GM21619 (cell line): Measurements from ENCODE around the gene SPINT1.

ENCODE experiments used
- ATAC-seq: cut with Tn5 transposase; IDR thresholded peaks from one replicate; pipeline ENCODE4 v1.9.1; 2021; ENCODE audit not compliant: unreplicated experiment

The SPINT1 gene, protein sequence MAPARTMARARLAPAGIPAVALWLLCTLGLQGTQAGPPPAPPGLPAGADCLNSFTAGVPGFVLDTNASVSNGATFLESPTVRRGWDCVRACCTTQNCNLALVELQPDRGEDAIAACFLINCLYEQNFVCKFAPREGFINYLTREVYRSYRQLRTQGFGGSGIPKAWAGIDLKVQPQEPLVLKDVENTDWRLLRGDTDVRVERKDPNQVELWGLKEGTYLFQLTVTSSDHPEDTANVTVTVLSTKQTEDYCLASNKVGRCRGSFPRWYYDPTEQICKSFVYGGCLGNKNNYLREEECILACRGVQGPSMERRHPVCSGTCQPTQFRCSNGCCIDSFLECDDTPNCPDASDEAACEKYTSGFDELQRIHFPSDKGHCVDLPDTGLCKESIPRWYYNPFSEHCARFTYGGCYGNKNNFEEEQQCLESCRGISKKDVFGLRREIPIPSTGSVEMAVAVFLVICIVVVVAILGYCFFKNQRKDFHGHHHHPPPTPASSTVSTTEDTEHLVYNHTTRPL

DNA sequence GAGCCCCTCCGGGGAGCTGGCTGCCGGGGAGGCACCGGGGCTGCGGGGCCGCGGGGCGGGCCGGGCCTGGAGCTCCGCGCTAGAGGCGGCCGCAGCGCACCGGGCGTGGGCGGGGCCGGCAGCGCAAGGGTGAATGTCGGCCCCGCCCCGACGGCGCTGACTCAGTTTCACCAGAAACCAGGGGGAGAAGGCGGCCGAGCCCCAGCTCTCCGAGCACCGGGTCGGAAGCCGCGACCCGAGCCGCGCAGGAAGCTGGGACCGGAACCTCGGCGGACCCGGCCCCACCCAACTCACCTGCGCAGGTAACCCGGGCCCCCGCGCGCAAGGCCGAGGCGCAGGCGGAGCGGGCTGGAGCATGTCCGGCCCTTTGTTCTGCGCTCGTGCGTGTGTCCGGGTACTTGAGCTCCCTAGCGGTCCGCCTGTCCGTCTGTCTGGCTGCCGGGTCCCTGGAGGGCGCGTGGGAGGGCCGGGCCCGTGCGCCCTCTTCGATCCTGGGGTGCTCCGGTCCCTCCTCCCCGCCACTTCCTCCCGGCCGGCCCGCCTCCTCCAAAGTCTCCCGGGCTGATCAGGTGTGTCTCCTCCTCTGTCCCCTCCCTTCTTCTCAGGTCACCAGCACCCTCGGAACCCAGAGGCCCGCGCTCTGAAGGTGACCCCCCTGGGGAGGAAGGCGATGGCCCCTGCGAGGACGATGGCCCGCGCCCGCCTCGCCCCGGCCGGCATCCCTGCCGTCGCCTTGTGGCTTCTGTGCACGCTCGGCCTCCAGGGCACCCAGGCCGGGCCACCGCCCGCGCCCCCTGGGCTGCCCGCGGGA is at the start of gene SPINT1:
Gene SPINT1 (plus strand): TSS at position 164 of the 811 bp plus-strand sequence. CDS start 507 bp downstream, at position 671.
- no peak for ATAC-seq

DNA sequence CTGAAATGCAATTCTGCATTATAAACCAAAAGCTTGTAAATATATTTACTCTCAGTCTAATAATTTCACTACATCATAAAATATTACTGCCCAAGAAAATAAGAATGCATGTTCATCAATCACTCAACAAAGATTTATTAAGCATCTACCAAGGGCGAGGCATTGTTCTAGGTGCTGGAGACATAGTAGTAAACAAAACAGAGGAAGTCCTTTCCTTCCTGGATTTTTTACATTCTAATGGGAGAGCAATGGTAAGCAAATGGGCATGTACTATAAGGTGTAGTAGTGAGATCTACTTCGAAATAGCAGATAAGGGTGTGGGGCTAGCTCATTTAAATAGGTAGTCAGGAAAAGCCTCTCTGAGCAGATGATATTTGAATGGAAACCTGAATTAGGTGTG is 47.8 kb upstream of the SPINT1 start:
- no peak for ATAC-seq

DNA sequence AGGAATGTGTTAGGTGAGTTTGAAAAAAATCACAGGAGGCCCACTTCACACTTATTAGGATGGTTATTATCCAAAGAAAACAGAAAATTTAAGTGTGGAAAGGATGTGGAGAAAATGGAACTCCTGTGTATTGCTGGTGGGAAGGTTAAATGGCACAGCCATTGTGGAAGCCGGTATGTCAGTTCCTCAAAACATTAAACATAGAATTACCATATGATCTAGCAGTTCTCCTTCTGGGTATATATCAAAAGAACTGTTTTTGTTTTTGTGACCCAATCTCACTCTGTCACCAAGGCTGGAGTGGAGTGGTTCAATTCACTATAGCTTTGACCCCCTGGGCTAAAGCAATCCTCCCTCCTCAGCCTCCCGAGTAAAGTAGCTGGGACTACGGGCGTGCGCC is 47.3 kb upstream of the SPINT1 start:
- no peak for ATAC-seq

DNA sequence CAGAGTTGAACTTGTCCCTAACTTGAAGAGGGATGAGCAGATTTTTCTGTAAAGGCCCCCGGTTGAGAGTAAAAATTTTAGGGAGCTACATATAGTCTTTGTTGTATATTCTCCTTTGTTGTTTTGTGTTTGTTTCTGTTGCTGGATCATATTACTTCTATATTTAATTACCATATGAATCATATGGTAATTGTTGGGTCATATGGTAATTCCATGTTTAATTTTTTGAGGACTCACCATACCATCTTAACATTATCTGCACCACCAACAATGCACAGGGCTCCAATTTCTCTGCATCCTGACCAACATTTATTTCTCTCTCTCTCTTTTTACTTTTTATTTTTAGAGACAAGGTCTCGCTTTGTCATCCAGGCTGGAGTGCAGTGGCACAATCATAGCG is 44.3 kb upstream of the SPINT1 start:
- no peak for ATAC-seq

DNA sequence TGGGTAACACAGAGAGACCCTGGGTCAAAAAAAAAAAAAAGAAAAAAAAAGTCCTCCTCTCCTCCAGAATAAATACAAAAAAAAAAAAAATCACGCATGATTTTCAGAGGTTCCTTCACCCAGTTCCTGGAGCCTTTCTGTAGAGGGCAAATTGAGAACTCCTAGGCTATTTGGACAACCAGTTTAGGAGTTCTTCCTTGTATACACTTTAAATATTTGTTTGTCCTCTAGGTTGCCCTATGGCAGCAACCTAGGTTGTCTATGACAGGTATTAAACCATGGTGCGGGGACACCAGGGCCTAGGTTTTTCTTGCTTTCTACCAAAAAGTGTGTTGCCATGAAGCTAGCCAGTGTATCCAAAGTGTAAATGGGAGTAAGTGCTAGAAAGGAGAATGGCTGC is 40.8 kb upstream of the SPINT1 start:
- no peak for ATAC-seq

DNA sequence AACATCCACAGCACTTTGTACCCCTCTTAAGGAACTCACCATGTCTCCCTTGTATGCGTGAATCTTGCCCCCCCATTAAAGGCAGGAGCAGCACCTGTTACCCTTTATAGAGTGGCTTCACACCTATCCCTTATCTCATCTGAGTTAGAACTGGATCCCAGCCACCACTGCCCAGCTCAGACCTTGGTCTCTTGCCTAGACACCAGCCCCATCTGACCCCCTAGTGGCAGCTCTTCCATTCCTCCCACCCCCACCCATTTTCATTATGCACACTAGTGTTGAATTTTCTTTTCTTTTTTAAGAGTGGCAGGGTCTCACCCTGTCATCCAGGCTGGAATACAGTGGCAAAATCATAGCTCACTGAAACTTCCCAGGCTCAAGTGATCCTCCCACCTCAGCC is 40.2 kb upstream of the SPINT1 start:
- no peak for ATAC-seq

DNA sequence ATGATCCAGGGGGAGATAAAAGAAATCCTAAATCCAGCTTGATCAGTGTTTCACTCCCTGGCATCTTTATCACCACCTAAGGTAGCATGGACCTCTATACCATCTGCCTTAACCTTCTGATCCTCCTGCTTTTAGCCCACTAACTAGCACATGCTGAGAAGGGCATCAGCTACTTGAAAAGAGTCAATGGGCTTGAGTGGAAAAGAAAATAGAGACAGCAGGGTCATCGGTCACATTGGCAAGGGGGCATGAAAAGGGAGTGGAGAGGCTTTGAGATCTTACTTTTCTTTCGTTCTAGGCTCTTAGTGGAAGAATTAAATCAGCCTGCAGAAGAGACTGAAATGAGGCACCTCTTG is 37.2 kb upstream of the SPINT1 start:
- ATAC-seq, result no peak

DNA sequence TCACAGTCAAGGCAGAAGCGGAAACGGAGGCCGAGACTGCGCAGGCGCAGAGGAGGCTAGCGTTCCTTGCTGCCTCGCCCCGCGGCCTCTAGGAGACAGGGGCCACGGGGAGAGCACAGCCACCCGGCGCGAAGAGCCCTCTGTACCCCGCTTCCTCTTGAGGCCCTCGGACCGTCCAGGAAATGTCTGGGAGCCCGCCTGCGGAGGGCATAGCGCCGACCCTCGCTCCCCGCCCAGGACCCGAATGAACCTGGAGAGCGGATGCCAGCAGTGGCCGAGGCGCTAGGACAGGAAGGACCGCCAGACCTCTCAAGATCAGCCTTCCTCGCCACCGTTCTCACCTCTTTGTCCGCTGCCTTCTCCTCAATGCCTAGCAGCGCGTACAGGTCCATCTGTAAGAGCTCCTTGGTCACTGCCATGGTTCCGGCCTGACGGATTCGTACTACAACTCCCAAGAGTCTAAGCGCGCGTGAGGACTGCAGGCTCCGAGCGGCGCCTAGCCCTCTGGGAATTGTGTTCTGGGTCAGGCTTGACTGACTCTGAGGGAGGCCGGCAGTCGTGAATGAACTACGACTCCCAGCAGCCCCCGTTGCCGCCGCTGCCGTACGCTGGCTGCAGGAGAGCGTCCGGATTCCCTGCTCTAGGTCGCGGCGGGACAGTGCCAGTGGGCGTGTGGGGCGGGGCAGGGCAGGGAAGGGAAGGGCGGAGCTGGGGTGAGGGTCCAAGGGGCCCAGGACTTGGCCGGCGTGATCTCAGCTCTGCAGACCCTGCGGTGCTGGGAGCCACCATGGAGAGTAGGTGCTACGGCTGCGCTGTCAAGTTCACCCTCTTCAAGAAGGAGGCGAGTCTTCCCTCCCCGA is 36.6 kb upstream of the SPINT1 start, which contains the start of the genes DNAJC17 and ZFYVE19:
Gene DNAJC17 (minus strand): TSS at position 446 of the 860 bp plus-strand sequence. CDS start 27 bp downstream, at position 419.
Gene ZFYVE19 (plus strand): TSS at position 62 of the 860 bp plus-strand sequence. CDS start 501 bp downstream, at position 563.
- peak; percentile 93 for ATAC-seq

DNA sequence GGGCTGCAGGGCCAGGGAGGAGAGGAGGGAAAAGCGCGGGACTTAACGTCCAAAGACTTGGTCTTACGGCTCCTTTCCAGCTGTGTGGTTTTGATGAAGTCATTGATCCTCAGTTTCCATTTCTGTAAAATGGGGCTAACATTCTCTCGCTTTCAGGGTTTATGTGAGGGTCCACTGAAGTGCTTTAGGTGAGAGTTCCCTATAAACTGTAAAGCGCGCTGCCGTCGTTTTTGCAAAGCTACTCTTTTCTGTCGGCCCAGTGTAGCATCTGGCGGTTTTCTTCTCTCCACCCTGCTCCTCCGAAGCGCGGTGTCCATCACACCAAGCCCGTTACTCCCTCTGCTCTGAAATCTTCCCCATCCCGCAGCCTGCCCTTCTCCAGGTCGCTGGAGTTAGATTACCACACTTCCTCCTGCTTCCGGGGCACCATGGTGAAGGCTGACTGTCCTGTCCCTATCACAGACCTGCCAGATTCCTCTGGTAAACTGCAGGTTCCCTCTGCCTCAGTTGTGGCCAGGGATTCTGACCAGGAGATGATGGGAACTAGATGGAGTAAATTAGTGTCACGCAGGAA is 35.9 kb upstream of the SPINT1 start:
- no peak for ATAC-seq

DNA sequence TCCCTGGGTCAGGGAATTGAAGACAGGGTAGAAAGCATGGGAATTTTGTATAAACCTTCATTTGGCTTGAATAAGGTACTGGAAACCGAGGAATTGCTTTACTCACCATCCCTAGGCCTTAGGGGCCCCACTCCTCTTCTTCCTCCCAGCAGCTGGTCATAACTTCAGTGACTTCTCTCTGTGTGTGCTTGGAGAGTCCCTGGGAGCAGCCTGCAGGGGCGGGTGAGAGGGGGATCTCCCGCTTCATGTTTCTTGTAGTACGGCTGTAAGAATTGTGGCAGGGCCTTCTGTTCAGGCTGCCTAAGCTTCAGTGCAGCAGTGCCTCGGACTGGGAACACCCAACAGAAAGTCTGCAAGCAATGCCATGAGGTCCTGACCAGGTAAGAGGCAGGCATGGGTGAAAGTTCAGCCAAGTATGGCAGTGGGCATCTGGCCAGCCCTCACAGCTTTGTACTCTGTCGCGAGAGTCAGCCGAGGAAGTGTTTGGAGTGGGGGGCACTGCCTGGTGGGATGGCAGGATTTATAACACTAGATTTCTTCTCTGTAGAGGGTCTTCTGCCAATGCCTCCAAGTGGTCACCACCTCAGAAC is 34.9 kb upstream of the SPINT1 start:
- no peak for ATAC-seq

DNA sequence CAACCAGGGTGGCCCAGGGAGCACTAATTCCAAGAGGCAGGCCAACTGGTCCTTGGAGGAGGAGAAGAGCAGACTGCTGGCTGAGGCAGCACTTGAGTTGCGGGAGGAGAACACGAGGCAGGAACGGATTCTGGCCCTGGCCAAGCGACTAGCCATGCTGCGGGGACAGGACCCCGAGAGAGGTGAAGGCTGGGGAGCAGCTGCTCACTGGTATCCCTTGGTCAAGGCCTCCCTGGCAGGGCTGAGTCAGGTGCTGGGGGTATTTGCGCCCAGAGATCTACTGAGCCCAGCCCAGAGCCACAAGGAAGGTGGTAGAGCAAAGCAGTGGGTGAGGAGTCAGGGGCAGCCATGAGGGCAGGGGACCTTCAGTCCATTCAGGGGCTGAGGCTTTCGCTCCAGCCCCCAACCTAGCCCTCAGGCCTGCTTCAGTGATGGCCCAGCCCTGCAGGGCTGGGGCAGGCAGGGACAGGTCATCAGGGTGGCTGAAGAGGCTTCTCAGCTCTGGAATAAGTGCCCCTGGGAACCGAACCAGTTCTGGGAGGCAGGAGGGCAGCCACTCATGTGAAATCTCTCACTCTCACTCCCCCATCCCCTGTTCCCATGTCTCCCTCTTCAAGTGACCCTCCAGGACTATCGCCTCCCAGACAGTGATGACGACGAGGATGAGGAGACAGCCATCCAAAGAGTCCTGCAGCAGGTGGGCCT is 31.0 kb upstream of the SPINT1 start:
- no peak for ATAC-seq

DNA sequence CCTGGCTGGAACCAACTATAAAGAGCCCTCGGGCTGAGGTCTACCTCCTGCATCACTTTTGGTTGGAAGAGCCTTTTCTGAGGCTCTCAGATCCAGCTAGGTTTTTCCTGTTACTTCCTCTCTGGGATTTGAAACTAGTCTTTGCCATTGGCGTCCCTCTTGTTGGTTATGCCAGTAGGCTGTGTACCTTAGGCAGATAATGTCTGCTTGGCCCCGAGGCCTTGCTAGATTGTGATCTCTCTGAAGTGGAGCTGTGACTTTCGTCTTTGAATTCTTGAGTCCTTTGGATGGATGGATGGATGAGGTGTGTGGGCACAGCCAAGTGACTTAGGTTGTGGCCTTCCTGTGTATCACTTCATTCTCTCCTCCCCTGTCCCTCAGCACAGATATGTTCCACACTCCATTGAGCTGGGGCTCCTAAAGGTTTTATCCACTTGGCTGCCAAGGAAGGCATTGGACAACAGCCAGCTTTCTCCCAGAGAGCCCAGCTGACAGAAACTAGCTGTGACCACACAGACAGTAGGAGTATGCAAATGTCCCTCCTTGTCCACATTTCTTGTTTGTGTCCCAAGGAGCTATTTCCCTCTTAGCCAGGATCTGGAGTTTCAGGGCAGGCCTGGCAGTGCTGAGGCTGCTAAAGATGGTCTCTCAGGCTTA is 28.7 kb upstream of the SPINT1 start:
- no peak for ATAC-seq

DNA sequence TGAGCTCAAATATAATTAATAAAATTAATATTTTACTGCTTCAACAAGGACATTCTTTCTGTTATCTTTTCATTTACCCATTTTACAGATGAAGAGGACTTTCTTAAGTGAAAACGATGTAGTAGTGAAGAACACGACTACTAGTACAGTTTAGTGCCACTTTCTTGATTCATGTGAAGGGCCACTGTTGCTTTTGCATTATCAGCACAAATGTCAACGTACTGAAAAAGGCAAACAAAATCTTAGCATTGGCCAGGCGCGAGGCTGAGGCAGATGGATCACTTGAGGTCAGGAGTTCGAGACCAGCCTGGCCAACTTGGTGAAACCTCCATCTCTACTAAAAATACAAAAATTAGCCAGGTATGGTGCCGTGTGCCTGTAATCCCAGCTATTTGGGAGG is 24.8 kb upstream of the SPINT1 start:
- no peak for ATAC-seq

DNA sequence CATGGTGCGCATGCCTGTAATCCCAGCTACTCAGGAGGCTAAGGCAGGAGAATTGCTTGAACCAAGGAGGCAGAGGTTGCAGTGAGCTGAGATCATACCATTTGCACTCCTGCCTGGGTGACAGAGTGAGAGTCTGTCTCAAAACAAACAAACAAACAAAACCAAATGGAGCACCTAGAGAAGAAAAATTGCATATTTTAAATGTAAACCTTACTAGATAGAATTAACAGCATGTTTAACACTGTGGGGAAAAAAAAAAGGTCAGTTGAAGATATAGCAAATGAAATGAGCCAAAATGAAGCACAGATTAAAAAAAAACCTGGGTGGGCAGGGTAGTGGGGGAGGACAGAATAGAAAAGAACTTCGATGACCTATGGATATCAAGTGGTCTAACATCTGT is 22.7 kb upstream of the SPINT1 start:
- no peak for ATAC-seq

DNA sequence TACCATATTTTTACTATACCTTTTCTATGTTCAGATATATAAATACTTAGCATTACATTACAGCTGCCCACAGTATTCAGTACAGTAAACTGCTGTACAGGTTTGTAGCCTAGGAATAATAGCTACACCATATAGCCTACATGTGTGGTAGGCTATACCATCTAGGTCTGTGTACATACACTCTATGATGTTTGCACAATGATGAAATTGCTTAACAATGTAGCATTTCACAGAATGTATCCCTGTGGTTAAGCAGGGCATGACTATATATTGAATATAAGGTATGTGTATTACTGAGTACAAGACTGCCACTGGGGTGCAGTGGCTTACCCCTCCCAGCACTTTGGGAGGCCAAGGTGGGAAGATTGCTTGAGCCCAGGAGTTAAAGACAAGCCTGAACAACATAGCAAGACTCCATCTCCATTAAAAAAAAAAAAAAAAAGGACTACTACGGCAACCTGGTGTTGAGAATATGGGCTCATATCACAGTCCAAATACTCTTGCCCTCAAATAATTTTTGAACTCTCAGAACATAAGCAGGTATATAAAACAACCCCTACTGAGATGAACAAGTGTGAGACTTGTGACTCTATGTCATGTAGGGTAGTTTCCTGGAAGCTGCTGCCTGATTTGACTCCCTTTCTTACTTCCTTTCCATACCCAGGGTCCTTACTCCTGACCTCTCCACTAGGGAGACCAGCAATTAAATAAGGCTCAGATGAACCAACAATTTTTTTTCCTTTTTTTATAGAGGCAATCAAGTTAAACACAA is 20.1 kb upstream of the SPINT1 start:
- no peak for ATAC-seq

DNA sequence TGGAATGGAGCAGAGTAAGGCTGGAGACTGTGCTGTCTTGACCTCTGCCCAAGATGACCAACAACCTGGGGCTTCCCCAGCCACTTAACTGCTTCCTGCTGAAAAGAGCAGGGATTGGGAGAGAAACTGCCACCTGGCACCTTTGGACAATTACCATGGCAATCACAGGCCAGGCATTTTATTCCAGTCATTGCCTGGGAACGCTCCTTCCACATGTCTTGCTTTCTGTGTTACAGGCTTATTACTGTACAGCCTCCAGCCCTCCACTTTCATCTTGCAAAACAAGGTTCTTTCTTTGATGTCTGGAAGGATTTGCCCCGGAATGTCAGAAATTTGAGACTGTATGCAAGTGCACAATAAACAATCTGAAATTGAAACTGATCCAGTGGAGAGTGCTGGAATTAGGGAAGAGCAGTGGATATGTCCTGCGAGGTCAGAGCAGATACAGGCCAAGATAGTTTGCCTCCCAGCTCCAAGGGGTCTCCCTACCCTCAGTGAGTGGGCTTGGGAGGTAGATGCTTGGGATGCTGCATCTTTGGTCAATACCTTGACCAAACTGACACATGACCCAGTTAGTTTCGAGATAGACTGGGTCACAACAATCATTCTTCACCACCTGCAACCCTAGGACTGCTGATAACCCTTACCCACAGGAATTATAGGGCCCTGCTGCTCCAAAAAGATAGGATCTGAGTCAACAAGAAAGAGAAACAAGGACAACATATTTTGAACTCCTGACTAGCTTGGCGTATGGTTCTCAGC is 18.0 kb upstream of the SPINT1 start:
- ATAC-seq, result no peak

DNA sequence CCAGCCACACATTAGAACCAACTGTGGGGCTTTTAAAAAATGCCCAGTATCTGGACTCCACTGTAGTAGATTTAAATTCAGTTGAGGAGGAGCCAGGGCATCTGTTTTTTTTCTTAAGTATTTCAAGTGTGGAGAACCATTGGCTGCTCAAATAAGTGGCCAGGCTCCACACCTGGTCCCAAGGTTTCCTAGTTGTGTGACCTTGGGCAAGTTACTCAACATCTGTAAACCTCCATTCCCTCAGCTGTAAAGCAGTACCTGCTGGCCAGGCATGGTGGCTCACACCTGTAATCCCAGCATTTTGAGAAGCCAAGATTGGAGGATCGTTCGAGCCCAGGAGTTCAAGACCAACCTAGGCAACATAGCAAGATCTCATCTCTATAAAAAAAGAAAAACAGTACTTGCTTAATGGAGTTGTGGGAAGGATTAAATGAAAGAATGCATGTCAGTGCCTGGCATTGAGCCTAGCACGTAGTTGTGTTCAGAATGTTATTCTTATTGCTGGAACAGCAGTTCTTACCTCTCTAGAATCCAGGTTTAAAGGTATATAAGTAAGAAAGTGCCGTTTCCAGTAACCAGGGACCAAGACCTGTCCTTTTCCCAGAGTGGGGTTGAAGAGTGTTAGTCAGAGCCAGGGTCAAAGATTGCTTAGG is 17.3 kb upstream of the SPINT1 start:
- ATAC-seq, result no peak
